Measurements from ENCODE around the gene NT5C2. TPM values are rescaled to one million over a fixed set of nuclear protein-coding genes. Genes with fewer than 3 reads are reported as not detected.

Gene NT5C2
- total and polyA plus RNA-seq, 10 donors: 21.7 to 115 (median 89.6) TPM

GRCh38 chr10:103111918-103112877 lies 80.9 kb downstream of the NT5C2 start:
- DNase-seq: no peak
- no peak overlapping the region for H3K4me3 ChIP-seq
- TF ChIP-seq POLR2AphosphoS5 (IDR thresholded peaks at IDR 0.05) (no peak), CTCF (IDR thresholded peaks at IDR 0.05 in 8 of 11, conservative IDR thresholded peaks at IDR 0.05 in 3 of 11) (no peak), POLR2A (IDR thresholded peaks at IDR 0.05) (no peak)
- peak overlapping the region in 4 of 8 donors; percentile 39 to 54 (median 44) for H3K27ac ChIP-seq
- intact Hi-C loops (cut with DNase I; ENCODE audit: low total_unique reads): no loop called here
- WGBS, 5 donors: 83 to 92% (median 90%) methylated on average over 4 of the region's 4 CpGs
- H3K27me3 ChIP-seq (replicated peaks in 1 of 7): no peaks in the 10 kb centered on the region
- peaks cover 0 to 40% (median 10%) of the 10 kb centered on the region in 6 donors for H3K4me1 ChIP-seq
- H3K9me3 ChIP-seq: no peaks in the 10 kb centered on the region
- H3K36me3 ChIP-seq: peaks cover 0 to 42% (median 2%) of the 10 kb centered on the region in 6 donors

GRCh38 chr10:103111031-103111917 lies 81.8 kb downstream of the NT5C2 start:
- intact Hi-C loops (cut with DNase I; ENCODE audit: low total_unique reads): no loop called here
- Histone ChIP-seq H3K4me3 (no peak overlapping the region), H3K36me3 (peaks cover 0 to 51% (median 2%) of the 10 kb centered on the region in 6 donors), H3K9me3 (no peaks in the 10 kb centered on the region), H3K27ac (peak overlapping the region in 4 of 8 donors; percentile 39 to 54 (median 44)), H3K4me1 (peaks cover 0 to 37% (median 10%) of the 10 kb centered on the region in 6 donors), H3K27me3 (replicated peaks in 1 of 7) (no peaks in the 10 kb centered on the region)
- DNase-seq: no peak
- WGBS, 5 donors: 42 to 71% (median 47%) methylated on average over 2 of the region's 2 CpGs
- TF ChIP-seq POLR2A (IDR thresholded peaks at IDR 0.05) (no peak), CTCF (IDR thresholded peaks at IDR 0.05 in 8 of 11, conservative IDR thresholded peaks at IDR 0.05 in 3 of 11) (no peak), POLR2AphosphoS5 (IDR thresholded peaks at IDR 0.05) (no peak)

- Histone ChIP-seq H3K4me3 (no peak overlapping the region), H3K9me3 (no peaks in the 10 kb centered on the region), H3K4me1 (peaks cover 0 to 35% (median 10%) of the 10 kb centered on the region in 6 donors), H3K36me3 (peaks cover 0 to 58% (median 4%) of the 10 kb centered on the region in 6 donors), H3K27me3 (replicated peaks in 1 of 7) (no peaks in the 10 kb centered on the region), H3K27ac (peak overlapping the region in 4 of 8 donors; percentile 39 to 54 (median 44))
- no peak for DNase-seq
- intact Hi-C loops (cut with DNase I; ENCODE audit: low total_unique reads): no loop called here
- TF ChIP-seq POLR2AphosphoS5 (IDR thresholded peaks at IDR 0.05) (no peak), CTCF (IDR thresholded peaks at IDR 0.05 in 8 of 11, conservative IDR thresholded peaks at IDR 0.05 in 3 of 11) (no peak), POLR2A (IDR thresholded peaks at IDR 0.05) (no peak)
Observed at GRCh38 chr10:103110407-103110806, 82.7 kb downstream of the NT5C2 start.
